Liver (tissue), 9 donors: Measurements from ENCODE around the gene PROB1. TPM values are rescaled to one million over a fixed set of nuclear protein-coding genes. Genes with fewer than 3 reads are reported as not detected.

Experiments
- DNase-seq: peaks from one replicate; pipeline ENCODE4 v3.0.0-alpha.2; 2017; ENCODE audit warnings: low spot score
- H3K27ac ChIP-seq, 2 donors: one replicate each; pipeline ENCODE4 v1.7.0; 2013; ENCODE audit warnings: inconsistent platforms in 2 of 2, low read length in 2 of 2, control low read depth in 1 of 2, low read depth in 1 of 2, mild to moderate bottlenecking in 1 of 2
- H3K27me3 ChIP-seq, 4 donors: one replicate each; pipeline versions ENCODE4 v1.6.1 to v1.7.0; 2013; ENCODE audit warnings: low read length in 3 of 4, inconsistent platforms in 1 of 4, mild to moderate bottlenecking in 1 of 4, moderate library complexity in 1 of 4; ENCODE audit not compliant: control insufficient read depth in 4 of 4, insufficient read depth in 4 of 4
- H3K36me3 ChIP-seq, 4 donors: one replicate each; pipeline versions ENCODE4 v1.6.1 to v1.7.0; 2013; ENCODE audit warnings: low read length in 3 of 4, mild to moderate bottlenecking in 3 of 4, low read depth in 1 of 4, moderate library complexity in 1 of 4; ENCODE audit not compliant: control insufficient read depth in 4 of 4, insufficient read depth in 3 of 4
- H3K4me1 ChIP-seq, 4 donors: one replicate each; pipeline versions ENCODE4 v1.6.1 to v1.7.0; 2013; ENCODE audit warnings: low read length in 3 of 4, mild to moderate bottlenecking in 3 of 4, moderate library complexity in 1 of 4; ENCODE audit not compliant: control insufficient read depth in 4 of 4, insufficient read depth in 4 of 4
- H3K4me3 ChIP-seq, 3 donors: one replicate each; pipeline versions ENCODE4 v1.6.1 to v1.7.0; 2013; ENCODE audit warnings: low read length in 3 of 3, control low read depth in 1 of 3, low read depth in 1 of 3, mild to moderate bottlenecking in 1 of 3
- H3K9ac ChIP-seq, 2 donors: one replicate each; pipeline ENCODE4 v1.7.0; 2013; ENCODE audit warnings: low read length in 2 of 2, mild to moderate bottlenecking in 2 of 2, moderate library complexity in 2 of 2, control low read depth in 1 of 2, low read depth in 1 of 2
- H3K9me3 ChIP-seq, 4 donors: one replicate each; pipeline versions ENCODE4 v1.6.1 to v1.7.0; 2013; ENCODE audit warnings: low read length in 3 of 4; ENCODE audit not compliant: control insufficient read depth in 4 of 4
- ATF3 ChIP-seq: IDR thresholded peaks from 2 replicates; pipeline ENCODE4 v1.6.1; 2016; ENCODE audit warnings: antibody characterized with exemption
- CTCF ChIP-seq: fragments of 150-350 bp; IDR thresholded peaks from 2 replicates; pipeline ENCODE4 v1.5.1; 2017; ENCODE audit warnings: improper control_type of control experiment, low read depth, low read length; ENCODE audit not compliant: missing input control
- EGR1 ChIP-seq, 2 donors: IDR thresholded peaks; 2 replicates each; pipeline ENCODE4 v1.6.1; 2016 to 2018; ENCODE audit warnings: antibody characterized with exemption in 2 of 2, low read depth in 2 of 2
- FOXA1 ChIP-seq: IDR thresholded peaks from 2 replicates; pipeline ENCODE4 v1.6.1; 2016; ENCODE audit warnings: antibody characterized with exemption
- FOXA2 ChIP-seq: IDR thresholded peaks from 2 replicates; pipeline ENCODE4 v1.6.1; 2016; ENCODE audit warnings: antibody characterized with exemption
- GABPA ChIP-seq, 2 donors: IDR thresholded peaks in 1 of 2; conservative IDR thresholded peaks in 1 of 2; 2 replicates each; pipeline ENCODE4 v1.6.1; 2016; ENCODE audit warnings: antibody characterized with exemption in 2 of 2, mild to moderate bottlenecking in 1 of 2, moderate library complexity in 1 of 2
- HNF4A ChIP-seq, 2 donors: conservative IDR thresholded peaks; 2 replicates each; pipeline ENCODE4 v1.6.1; 2016; ENCODE audit warnings: antibody characterized with exemption in 2 of 2, mild to moderate bottlenecking in 2 of 2
- HNF4G ChIP-seq: IDR thresholded peaks from 2 replicates; pipeline ENCODE4 v1.6.1; 2016; ENCODE audit warnings: antibody characterized with exemption
- JUND ChIP-seq, 2 donors: IDR thresholded peaks; 2 replicates each; pipeline ENCODE4 v1.6.1; 2016; ENCODE audit warnings: antibody characterized with exemption in 2 of 2
- MAX ChIP-seq: IDR thresholded peaks from 2 replicates; pipeline ENCODE4 v1.6.1; 2016; ENCODE audit warnings: antibody characterized with exemption
- NR2F2 ChIP-seq: IDR thresholded peaks from 2 replicates; pipeline ENCODE4 v1.6.1; 2016; ENCODE audit warnings: antibody characterized with exemption
- RAD21 ChIP-seq, 2 donors: IDR thresholded peaks; 2 replicates each; pipeline ENCODE4 v1.6.1; 2016; ENCODE audit warnings: antibody characterized with exemption in 2 of 2, mild to moderate bottlenecking in 2 of 2
- REST ChIP-seq: IDR thresholded peaks from 2 replicates; pipeline ENCODE4 v1.6.1; 2016; ENCODE audit warnings: antibody characterized with exemption, mild to moderate bottlenecking
- RXRA ChIP-seq, 2 donors: IDR thresholded peaks; 2 replicates each; pipeline ENCODE4 v1.6.1; 2017 to 2018; ENCODE audit warnings: antibody characterized with exemption in 2 of 2, mild to moderate bottlenecking in 1 of 2
- SP1 ChIP-seq: IDR thresholded peaks from 2 replicates; pipeline ENCODE4 v1.6.1; 2018; ENCODE audit warnings: antibody characterized with exemption, mild to moderate bottlenecking
- TAF1 ChIP-seq: conservative IDR thresholded peaks from 2 replicates; pipeline ENCODE4 v1.6.1; 2016; ENCODE audit warnings: antibody characterized with exemption, mild to moderate bottlenecking
- YY1 ChIP-seq: IDR thresholded peaks from 2 replicates; pipeline ENCODE4 v1.6.1; 2016; ENCODE audit warnings: antibody characterized with exemption, mild to moderate bottlenecking
- ZBTB33 ChIP-seq: IDR thresholded peaks from 2 replicates; pipeline ENCODE4 v1.6.1; 2016; ENCODE audit warnings: antibody characterized with exemption
- WGBS: extraction: QIAGEN DNeasy Blood & Tissue Kit; methylation state at CpG from one replicate; pipeline ENCODE4 v1.1.7; 2013; 5-methylcytosine and 5-hydroxymethylcytosine counted together
- polyA plus RNA-seq, 2 donors: library from polyadenylated mRNA; stranded (reverse) in 1 of 2; unstranded in 1 of 2; fragments of 200-250 nt in 1 of 2; fragments of >200 nt in 1 of 2; fragmentation: Nextera tagmentation in 1 of 2; extraction: Ambion mirVana in 1 of 2; gene quantifications; one replicate each; pipeline versions ENCODE4 v1.2.1 to v1.2.3, GENCODE V29; 2013 to 2015
- total RNA-seq, 2 donors: library from RNA; depleted of rRNA; stranded (reverse); fragments of >200 nt; gene quantifications; one replicate each; pipeline ENCODE4 v1.2.3, GENCODE V29; 2014
- donor health status: healthy.
- donor health status: healthy.
- donor health status: healthy.
- donor health status: healthy.
- donor health status: healthy.

PROB1 gene
- total and polyA plus RNA-seq, 4 donors: 0.04 to 0.67 (median 0.34) TPM

GRCh38 chr5:139341689-139342422 is 53.0 kb downstream of the PROB1 start, which contains the start of gene PAIP2:
Gene PAIP2, plus strand, starts transcription at chr5:139341854. Its CDS starts 21,931 bp downstream, at chr5:139363785.
- Histone ChIP-seq H3K9ac (peak within 1 kb of the TSS; percentile 83 to 92), H3K4me1 (peaks cover 0 to 20% (median 13%) of the 10 kb centered on the region in 4 donors), H3K9me3 (no peaks in the 10 kb centered on the region), H3K27me3 (no peaks in the 10 kb centered on the region), H3K36me3 (no peaks in the 10 kb centered on the region), H3K27ac (peak within 1 kb of the TSS; percentile 91 to 99), H3K4me3 (peak within 1 kb of the TSS; percentile 64 to 98 (median 85))
- under 1% methylated on average over 66 of the region's 66 CpGs for WGBS
- DNase-seq: peak; percentile 97
- peak; percentile 52 for TF ChIP-seq NR2F2
- TF ChIP-seq HNF4G: no peak
- peak; percentile 61 for TF ChIP-seq SP1
- peak; percentile 66 for TF ChIP-seq YY1
- peak; percentile 74 to 79 for TF ChIP-seq RAD21 (IDR thresholded peaks at IDR 0.05)
- no peak for TF ChIP-seq ATF3
- TF ChIP-seq RXRA (IDR thresholded peaks at IDR 0.05): peak; percentile 40 to 58
- peak; percentile 96 for TF ChIP-seq MAX
- TF ChIP-seq TAF1: no peak
- no peak for TF ChIP-seq JUND (IDR thresholded peaks at IDR 0.05)
- no peak for TF ChIP-seq REST
- TF ChIP-seq HNF4A (conservative IDR thresholded peaks at IDR 0.05): no peak
- TF ChIP-seq EGR1 (IDR thresholded peaks at IDR 0.05; ENCODE audit: low read depth in 2 of 2): no peak
- peak; percentile 85 for TF ChIP-seq ZBTB33
- no peak for TF ChIP-seq FOXA2
- TF ChIP-seq CTCF: peak; percentile 71
- TF ChIP-seq FOXA1: no peak
- TF ChIP-seq GABPA (IDR thresholded peaks at IDR 0.05 in 1 of 2, conservative IDR thresholded peaks at IDR 0.05 in 1 of 2): peak; percentile 91 to 96
